SK-N-SH (cell line): ENCODE data around the gene ZNF106. TPM values are rescaled to one million over a fixed set of nuclear protein-coding genes. Genes with fewer than 3 reads are reported as not detected.

ENCODE experiments used
- CTCF ChIA-PET: fragments of 300-600, 350-600 bp; formaldehyde crosslinking; extraction: SDS; loops from one replicate; lab custom pipeline; 2021; lab: Yijun Ruan, JAX
- POLR2A ChIA-PET: fragments of 350-600 bp; sonication (Branson Sonifier 250); formaldehyde crosslinking; extraction: SDS; loops from one replicate; lab custom pipeline; 2020; ENCODE audit warnings: antibody characterized with exemption, inconsistent platforms; lab: Yijun Ruan, JAX
- DNase-seq: peaks from one replicate; pipeline ENCODE4 v3.0.0; 2012
- H2AFZ ChIP-seq: fragments of 200-600 bp; sonication (generic); 2 replicates; pipeline ENCODE4 v1.8.1; 2016; ENCODE audit warnings: antibody characterized with exemption, mild to moderate bottlenecking, low read depth
- H3F3A ChIP-seq: fragments of 200-600 bp; sonication (generic); replicated peaks from 2 replicates; pipeline ENCODE3; 2016; ENCODE audit warnings: antibody characterized with exemption, mild to moderate bottlenecking; ENCODE audit not compliant: insufficient read depth
- H3K27ac ChIP-seq, 2 experiments: fragments of 200-500 bp in 1 of 2; fragments of 200-600 bp in 1 of 2; sonication (Bioruptor generic) in 1 of 2; sonication (generic), shearing (Covaris generic) in 1 of 2; 2 replicates each; pipeline versions ENCODE4 v1.5.1 to v1.6.1; 2014 to 2016; ENCODE audit warnings: low read depth in 2 of 2, inconsistent platforms in 1 of 2, low read length in 1 of 2, mild to moderate bottlenecking in 1 of 2, mixed read lengths in 1 of 2
- H3K27me3 ChIP-seq: fragments of 200-600 bp; sonication (generic), shearing (Covaris generic); 2 replicates; pipeline ENCODE4 v1.6.1; 2016; ENCODE audit warnings: mixed run types; ENCODE audit not compliant: insufficient read depth
- H3K36me3 ChIP-seq, 2 experiments: fragments of 200-500 bp in 1 of 2; fragments of 200-600 bp in 1 of 2; sonication (Bioruptor generic) in 1 of 2; sonication (generic) in 1 of 2; replicated peaks in 1 of 2; 2 replicates each; pipeline versions ENCODE3 to v1.5.1; 2014 to 2016; ENCODE audit warnings: low read length in 1 of 2, mild to moderate bottlenecking in 1 of 2; ENCODE audit not compliant: insufficient read depth in 2 of 2, control insufficient read depth in 1 of 2
- H3K4me1 ChIP-seq, 2 experiments: fragments of 200-500 bp in 1 of 2; fragments of 200-600 bp in 1 of 2; sonication (Bioruptor generic) in 1 of 2; sonication (generic), shearing (Covaris generic) in 1 of 2; 2 replicates each; pipeline versions ENCODE4 v1.5.1 to v1.6.1; 2014 to 2016; ENCODE audit warnings: low read depth in 1 of 2, low read length in 1 of 2, mixed run types in 1 of 2; ENCODE audit not compliant: insufficient read depth in 2 of 2, control insufficient read depth in 1 of 2
- H3K4me2 ChIP-seq: fragments of 200-600 bp; sonication (generic), shearing (Covaris generic); 2 replicates; pipeline ENCODE4 v1.6.1; 2017; ENCODE audit warnings: mixed run types
- H3K4me3 ChIP-seq, 2 experiments: fragments of 200-500 bp in 1 of 2; fragments of 200-600 bp in 1 of 2; sonication (Bioruptor generic) in 1 of 2; sonication (generic), shearing (Covaris generic) in 1 of 2; 2 replicates each; pipeline versions ENCODE4 v1.5.1 to v1.8.1; 2014 to 2016; ENCODE audit warnings: low read depth in 2 of 2, inconsistent platforms in 1 of 2, low read length in 1 of 2, mild to moderate bottlenecking in 1 of 2, mixed read lengths in 1 of 2, moderate library complexity in 1 of 2
- H3K79me2 ChIP-seq: fragments of 200-600 bp; sonication (generic); 2 replicates; pipeline ENCODE4 v1.8.1; 2017; ENCODE audit warnings: mild to moderate bottlenecking; ENCODE audit not compliant: insufficient read depth
- H3K9ac ChIP-seq: fragments of 200-600 bp; sonication (generic); 2 replicates; pipeline ENCODE4 v1.6.1; 2017; ENCODE audit warnings: mixed run types
- H3K9me2 ChIP-seq: fragments of 200-600 bp; sonication (generic); 2 replicates; pipeline ENCODE4 v1.6.1; 2017; ENCODE audit warnings: mixed run types
- H3K9me3 ChIP-seq: fragments of 200-600 bp; sonication (generic); 2 replicates; pipeline ENCODE4 v1.6.1; 2017; ENCODE audit warnings: mixed run types, mild to moderate bottlenecking, moderate library complexity
- H4K20me1 ChIP-seq: fragments of 200-600 bp; sonication (generic); 2 replicates; pipeline ENCODE4 v1.6.1; 2017; ENCODE audit warnings: mild to moderate bottlenecking, mixed run types; ENCODE audit not compliant: insufficient read depth
- CHD2 ChIP-seq: fragments of 150-350 bp; IDR thresholded peaks from 2 replicates; pipeline ENCODE4 v1.6.1; 2018; ENCODE audit warnings: low read length; ENCODE audit not compliant: partially characterized antibody
- EZH2phosphoT487 ChIP-seq: fragments of 200-600 bp; sonication (generic); IDR thresholded peaks from 2 replicates; pipeline ENCODE4 v1.6.1; 2017; ENCODE audit warnings: low read depth, mixed run types, mild to moderate bottlenecking, antibody characterized with exemption, moderate library complexity, borderline replicate concordance
- FOSL2 ChIP-seq: IDR thresholded peaks from 2 replicates; pipeline ENCODE4 v1.4.0; 2012; ENCODE audit warnings: low read depth, mild to moderate bottlenecking, moderate library complexity, borderline replicate concordance
- FOXM1 ChIP-seq: IDR thresholded peaks from 2 replicates; pipeline ENCODE4 v1.4.0; 2012; ENCODE audit warnings: low read depth, mild to moderate bottlenecking
- GABPA ChIP-seq: IDR thresholded peaks from 2 replicates; pipeline ENCODE4 v1.4.0; 2012; ENCODE audit warnings: low read depth, mild to moderate bottlenecking
- GATA2 ChIP-seq: sonication (generic); formaldehyde crosslinking; IDR thresholded peaks from 2 replicates; pipeline ENCODE4 v1.5.0; 2020; ENCODE audit warnings: mild to moderate bottlenecking, missing genetic modification reagents
- JUND ChIP-seq: IDR thresholded peaks from 2 replicates; pipeline ENCODE4 v1.4.0; 2012
- NFIC ChIP-seq: IDR thresholded peaks from 2 replicates; pipeline ENCODE4 v1.4.0; 2012; ENCODE audit warnings: borderline replicate concordance
- RCOR1 ChIP-seq: fragments of 150-350 bp; IDR thresholded peaks from 2 replicates; pipeline ENCODE4 v1.6.1; 2017; ENCODE audit warnings: antibody characterized with exemption, low read length
- RXRA ChIP-seq: IDR thresholded peaks from 2 replicates; pipeline ENCODE4 v1.4.0; 2012; ENCODE audit warnings: low read depth, mild to moderate bottlenecking, borderline replicate concordance
- TEAD4 ChIP-seq: IDR thresholded peaks from 2 replicates; pipeline ENCODE4 v1.4.0; 2012; ENCODE audit warnings: mild to moderate bottlenecking, borderline replicate concordance; ENCODE audit not compliant: insufficient read depth
- WGBS: methylation state at CpG from one replicate; pipeline ENCODE4 v1.1.6; 2017; ENCODE audit warnings: low lambda C conversion rate; 5-methylcytosine and 5-hydroxymethylcytosine counted together
- polyA plus RNA-seq, 3 experiments: library from polyadenylated mRNA; depleted of rRNA; stranded (reverse); fragments of >200 nt; gene quantifications; 2 replicates each; pipeline ENCODE4 v1.2.3, GENCODE V29; 2012
- TF ChIP-seq, protein P1 (sequence below): IDR thresholded peaks from 2 replicates; pipeline ENCODE4 v1.4.0; 2012; ENCODE audit warnings: low read depth, borderline replicate concordance
- TF ChIP-seq, protein P2 (sequence below): IDR thresholded peaks from 2 replicates; pipeline ENCODE4 v1.4.0; 2012; ENCODE audit warnings: low read depth
- TF ChIP-seq, protein P3 (sequence below): fragments of 200-600 bp; sonication (generic); IDR thresholded peaks from 2 replicates; pipeline ENCODE4 v1.6.1; 2017; ENCODE audit warnings: antibody characterized with exemption, mild to moderate bottlenecking, moderate library complexity
- TF ChIP-seq, protein P4 (sequence below): IDR thresholded peaks from 2 replicates; pipeline ENCODE4 v1.6.1; 2012; ENCODE audit warnings: mild to moderate bottlenecking, low read depth, low read length, moderate library complexity

ZNF106 gene
- polyA plus RNA-seq, 1 of the 3 experiments (the other 2 are of a cell fraction), result 8.9 TPM

DNA sequence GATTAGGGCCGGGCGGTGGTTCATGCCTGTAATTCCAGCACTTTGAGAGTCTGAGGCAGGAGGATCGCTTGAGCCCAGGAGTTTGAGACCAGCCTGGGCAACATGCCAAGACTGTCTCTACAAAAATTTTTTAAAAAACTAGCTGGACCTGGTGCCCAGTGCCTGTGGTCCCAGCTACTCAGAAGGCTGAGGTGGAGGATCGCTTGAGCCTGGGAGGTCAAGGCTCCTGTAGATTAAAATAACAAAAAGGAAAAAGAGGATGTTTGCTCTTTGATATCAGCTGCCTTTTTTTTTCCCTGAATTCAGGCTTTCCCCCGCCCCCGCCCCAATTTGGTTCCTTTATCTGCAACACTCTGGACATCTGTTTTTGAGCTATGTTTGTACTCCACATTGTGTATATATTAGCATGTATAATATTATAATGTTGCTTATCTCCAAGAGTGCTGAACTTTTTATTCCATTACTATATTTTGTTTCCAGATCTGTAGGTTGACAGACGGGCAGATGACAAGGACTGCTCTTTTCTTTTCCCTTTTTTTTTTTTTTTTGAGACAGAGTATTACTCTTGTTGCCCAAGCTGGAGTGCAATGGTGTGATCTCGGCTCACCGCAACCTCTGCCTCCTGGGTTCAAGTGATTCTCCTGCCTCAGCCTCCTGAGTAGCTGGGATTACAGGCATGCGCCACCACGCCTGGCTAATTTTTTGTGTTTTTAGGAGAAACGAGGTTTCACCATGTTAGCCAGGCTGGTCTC lies 9.1 kb upstream of the ZNF106 start:
- Histone ChIP-seq H3K9ac (no peak overlapping the region; the same call in 1 of the 2 replicates), H4K20me1 (peaks cover 8% of the 10 kb centered on the region; the same call in 1 of the 2 replicates), H3K9me2 (no peaks in the 10 kb centered on the region), H3K4me3 (no peak overlapping the region), H3K27ac (peak overlapping the region; percentile 30 to 81), H3K36me3 (peaks cover 0 to 21% of the 10 kb centered on the region in 2 experiments), H3K4me2 (peak overlapping the region; percentile 45; the same call in 1 of the 2 replicates), H3K27me3 (no peaks in the 10 kb centered on the region), H3F3A (peaks cover 31% of the 10 kb centered on the region), H3K9me3 (no peaks in the 10 kb centered on the region), H3K79me2 (peaks cover 95% of the 10 kb centered on the region), H2AFZ (no peak overlapping the region), H3K4me1 (peaks cover 8 to 17% of the 10 kb centered on the region in 2 experiments)
- ChIA-PET POLR2A (no interaction called here), CTCF (interaction anchor here (0.5 to 1.9 kb wide), 5 partner anchors 9 to 937 kb away, joined by 3 to 7 read pairs (median 3); partner anchors contain the start of gene ZNF106)
- TF ChIP-seq, protein P1, sequence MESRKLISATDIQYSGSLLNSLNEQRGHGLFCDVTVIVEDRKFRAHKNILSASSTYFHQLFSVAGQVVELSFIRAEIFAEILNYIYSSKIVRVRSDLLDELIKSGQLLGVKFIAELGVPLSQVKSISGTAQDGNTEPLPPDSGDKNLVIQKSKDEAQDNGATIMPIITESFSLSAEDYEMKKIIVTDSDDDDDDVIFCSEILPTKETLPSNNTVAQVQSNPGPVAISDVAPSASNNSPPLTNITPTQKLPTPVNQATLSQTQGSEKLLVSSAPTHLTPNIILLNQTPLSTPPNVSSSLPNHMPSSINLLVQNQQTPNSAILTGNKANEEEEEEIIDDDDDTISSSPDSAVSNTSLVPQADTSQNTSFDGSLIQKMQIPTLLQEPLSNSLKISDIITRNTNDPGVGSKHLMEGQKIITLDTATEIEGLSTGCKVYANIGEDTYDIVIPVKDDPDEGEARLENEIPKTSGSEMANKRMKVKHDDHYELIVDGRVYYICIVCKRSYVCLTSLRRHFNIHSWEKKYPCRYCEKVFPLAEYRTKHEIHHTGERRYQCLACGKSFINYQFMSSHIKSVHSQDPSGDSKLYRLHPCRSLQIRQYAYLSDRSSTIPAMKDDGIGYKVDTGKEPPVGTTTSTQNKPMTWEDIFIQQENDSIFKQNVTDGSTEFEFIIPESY, result no peak
- TF ChIP-seq, protein P2, sequence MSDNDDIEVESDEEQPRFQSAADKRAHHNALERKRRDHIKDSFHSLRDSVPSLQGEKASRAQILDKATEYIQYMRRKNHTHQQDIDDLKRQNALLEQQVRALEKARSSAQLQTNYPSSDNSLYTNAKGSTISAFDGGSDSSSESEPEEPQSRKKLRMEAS, result no peak
- peak; percentile 37; the same call in 1 of the 2 replicates for TF ChIP-seq NFIC
- TF ChIP-seq RXRA, result no peak
- no peak for TF ChIP-seq FOSL2
- TF ChIP-seq GATA2 (CRISPR knock-in tag), result peak; percentile 32
- TF ChIP-seq RCOR1, result no peak
- DNase-seq, result peak; percentile 53
- WGBS, result 71% methylated on average over 12 of the region's 12 CpGs

DNA sequence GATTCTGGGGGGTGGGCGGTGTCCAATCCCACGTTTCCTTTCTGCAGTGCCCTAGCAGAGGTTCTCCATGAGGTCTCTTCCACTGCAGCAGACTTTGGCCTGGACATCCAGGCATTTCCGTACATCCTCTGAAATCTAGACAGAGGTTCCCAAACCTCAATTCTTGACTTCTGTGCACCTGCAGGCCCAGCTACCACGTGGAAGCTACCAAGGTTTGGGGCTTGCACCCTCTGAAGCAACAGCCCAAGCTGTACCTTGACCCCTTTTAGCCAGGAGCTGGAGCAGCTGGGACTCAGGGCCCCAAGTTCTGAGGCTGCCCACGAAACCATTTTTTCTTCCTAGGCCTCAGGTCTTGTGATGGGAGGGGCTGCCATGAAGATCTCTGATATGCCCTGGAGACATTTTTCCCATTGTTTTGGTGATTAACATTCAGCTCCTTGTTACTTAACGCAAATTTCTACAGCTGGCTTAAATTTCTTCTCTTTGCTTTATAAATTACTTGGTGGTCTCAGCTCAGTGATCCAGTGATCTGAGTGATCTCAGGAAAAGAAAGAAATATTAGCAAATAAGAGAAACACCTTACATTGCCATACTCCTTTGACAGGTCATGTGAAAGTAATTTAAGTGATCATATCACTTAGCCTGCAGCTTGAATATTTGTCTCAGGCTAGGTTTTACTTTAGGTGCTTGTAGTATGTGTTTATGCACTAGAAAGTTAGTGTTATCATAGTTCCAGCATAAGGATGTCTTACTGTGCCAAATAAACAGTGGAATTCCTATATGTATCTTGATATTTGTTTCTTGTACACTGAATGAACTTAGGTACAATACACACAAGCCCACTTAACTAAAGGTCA lies 7.5 kb upstream of the ZNF106 start:
- no peak for DNase-seq
- TF ChIP-seq, protein P2, result no peak
- TF ChIP-seq GABPA (no peak), TEAD4 (no peak), CHD2 (no peak), FOXM1 (no peak), GATA2 (CRISPR knock-in tag) (no peak), EZH2phosphoT487 (no peak), JUND (no peak)
- TF ChIP-seq, protein P3, sequence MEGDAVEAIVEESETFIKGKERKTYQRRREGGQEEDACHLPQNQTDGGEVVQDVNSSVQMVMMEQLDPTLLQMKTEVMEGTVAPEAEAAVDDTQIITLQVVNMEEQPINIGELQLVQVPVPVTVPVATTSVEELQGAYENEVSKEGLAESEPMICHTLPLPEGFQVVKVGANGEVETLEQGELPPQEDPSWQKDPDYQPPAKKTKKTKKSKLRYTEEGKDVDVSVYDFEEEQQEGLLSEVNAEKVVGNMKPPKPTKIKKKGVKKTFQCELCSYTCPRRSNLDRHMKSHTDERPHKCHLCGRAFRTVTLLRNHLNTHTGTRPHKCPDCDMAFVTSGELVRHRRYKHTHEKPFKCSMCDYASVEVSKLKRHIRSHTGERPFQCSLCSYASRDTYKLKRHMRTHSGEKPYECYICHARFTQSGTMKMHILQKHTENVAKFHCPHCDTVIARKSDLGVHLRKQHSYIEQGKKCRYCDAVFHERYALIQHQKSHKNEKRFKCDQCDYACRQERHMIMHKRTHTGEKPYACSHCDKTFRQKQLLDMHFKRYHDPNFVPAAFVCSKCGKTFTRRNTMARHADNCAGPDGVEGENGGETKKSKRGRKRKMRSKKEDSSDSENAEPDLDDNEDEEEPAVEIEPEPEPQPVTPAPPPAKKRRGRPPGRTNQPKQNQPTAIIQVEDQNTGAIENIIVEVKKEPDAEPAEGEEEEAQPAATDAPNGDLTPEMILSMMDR, result no peak
- TF ChIP-seq, protein P4, sequence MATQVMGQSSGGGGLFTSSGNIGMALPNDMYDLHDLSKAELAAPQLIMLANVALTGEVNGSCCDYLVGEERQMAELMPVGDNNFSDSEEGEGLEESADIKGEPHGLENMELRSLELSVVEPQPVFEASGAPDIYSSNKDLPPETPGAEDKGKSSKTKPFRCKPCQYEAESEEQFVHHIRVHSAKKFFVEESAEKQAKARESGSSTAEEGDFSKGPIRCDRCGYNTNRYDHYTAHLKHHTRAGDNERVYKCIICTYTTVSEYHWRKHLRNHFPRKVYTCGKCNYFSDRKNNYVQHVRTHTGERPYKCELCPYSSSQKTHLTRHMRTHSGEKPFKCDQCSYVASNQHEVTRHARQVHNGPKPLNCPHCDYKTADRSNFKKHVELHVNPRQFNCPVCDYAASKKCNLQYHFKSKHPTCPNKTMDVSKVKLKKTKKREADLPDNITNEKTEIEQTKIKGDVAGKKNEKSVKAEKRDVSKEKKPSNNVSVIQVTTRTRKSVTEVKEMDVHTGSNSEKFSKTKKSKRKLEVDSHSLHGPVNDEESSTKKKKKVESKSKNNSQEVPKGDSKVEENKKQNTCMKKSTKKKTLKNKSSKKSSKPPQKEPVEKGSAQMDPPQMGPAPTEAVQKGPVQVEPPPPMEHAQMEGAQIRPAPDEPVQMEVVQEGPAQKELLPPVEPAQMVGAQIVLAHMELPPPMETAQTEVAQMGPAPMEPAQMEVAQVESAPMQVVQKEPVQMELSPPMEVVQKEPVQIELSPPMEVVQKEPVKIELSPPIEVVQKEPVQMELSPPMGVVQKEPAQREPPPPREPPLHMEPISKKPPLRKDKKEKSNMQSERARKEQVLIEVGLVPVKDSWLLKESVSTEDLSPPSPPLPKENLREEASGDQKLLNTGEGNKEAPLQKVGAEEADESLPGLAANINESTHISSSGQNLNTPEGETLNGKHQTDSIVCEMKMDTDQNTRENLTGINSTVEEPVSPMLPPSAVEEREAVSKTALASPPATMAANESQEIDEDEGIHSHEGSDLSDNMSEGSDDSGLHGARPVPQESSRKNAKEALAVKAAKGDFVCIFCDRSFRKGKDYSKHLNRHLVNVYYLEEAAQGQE, result no peak

More for the DNA sequence above, 7.5 kb upstream of the ZNF106 start:
- no peak overlapping the region for H3K4me3 ChIP-seq
- H3K27ac ChIP-seq, result peak overlapping the region in 1 of 2 experiments; percentile 81; a peak in 1 of 4 replicates
- no peak overlapping the region for H3K9ac ChIP-seq
- H3K36me3 ChIP-seq, result peaks cover 0 to 17% of the 10 kb centered on the region in 2 experiments
- H4K20me1 ChIP-seq, result peaks cover 8% of the 10 kb centered on the region; the same call in 1 of the 2 replicates
- ChIA-PET CTCF (interaction anchor here (1.0 to 1.9 kb wide), 2 partner anchors 16 to 361 kb away, joined by 3 to 7 read pairs; no protein-coding TSS in a partner anchor), POLR2A (no interaction called here)
- no peaks in the 10 kb centered on the region for H3K9me3 ChIP-seq
- WGBS, result 97% methylated on average over 2 of the region's 6 CpGs
- peaks cover 79% of the 10 kb centered on the region for H3K79me2 ChIP-seq
- H3F3A ChIP-seq, result peaks cover 47% of the 10 kb centered on the region
- no peaks in the 10 kb centered on the region for H3K9me2 ChIP-seq
- H3K4me1 ChIP-seq, result peaks cover 8 to 23% of the 10 kb centered on the region in 2 experiments
- H2AFZ ChIP-seq, result no peak overlapping the region
- H3K27me3 ChIP-seq, result no peaks in the 10 kb centered on the region
- H3K4me2 ChIP-seq, result 0 out of 2 replicates have a peak overlapping the region, but pooled peaks have one; percentile 44
